ENCODE results near the gene DOK4. TPM values are rescaled to one million over a fixed set of nuclear protein-coding genes. Genes with fewer than 3 reads are reported as not detected.

DOK4 gene
- total RNA-seq, 1 experiment from 2014 or later: 122 TPM

- ChIA-PET CTCF (interaction anchor here (1.5 kb wide), 1 partner anchor 10 kb away, joined by 5 read pairs; no protein-coding TSS in a partner anchor), POLR2A (no interaction called here)
- H3K36me3 ChIP-seq (ENCODE audit: control insufficient read depth, insufficient read depth, low read length): no peaks in the 10 kb centered on the region
- H3K27ac Mint-ChIP-seq (ENCODE audit: unreplicated experiment): no peak overlapping the region
- H3K27me3 Mint-ChIP-seq (ENCODE audit: insufficient read depth, unreplicated experiment): no peaks in the 10 kb centered on the region
- H3K9me3 Mint-ChIP-seq (ENCODE audit: unreplicated experiment): no peaks in the 10 kb centered on the region
- H3K4me1 Mint-ChIP-seq (ENCODE audit: low read depth, unreplicated experiment): peaks cover 8% of the 10 kb centered on the region
- no peaks in the 10 kb centered on the region for H3K36me3 Mint-ChIP-seq (ENCODE audit: insufficient read depth, unreplicated experiment)
- H3K4me3 ChIP-seq (ENCODE audit: low read depth, low read length): no peak overlapping the region
- H3K4me1 ChIP-seq: peaks cover 25% of the 10 kb centered on the region
- no peaks in the 10 kb centered on the region for H3K9me3 ChIP-seq
- no peak overlapping the region for H3K4me3 Mint-ChIP-seq (ENCODE audit: unreplicated experiment)
- H3K27me3 ChIP-seq (replicated peaks; ENCODE audit: control insufficient read depth, insufficient read depth, low read length): no peaks in the 10 kb centered on the region
- TF ChIP-seq, protein P1, sequence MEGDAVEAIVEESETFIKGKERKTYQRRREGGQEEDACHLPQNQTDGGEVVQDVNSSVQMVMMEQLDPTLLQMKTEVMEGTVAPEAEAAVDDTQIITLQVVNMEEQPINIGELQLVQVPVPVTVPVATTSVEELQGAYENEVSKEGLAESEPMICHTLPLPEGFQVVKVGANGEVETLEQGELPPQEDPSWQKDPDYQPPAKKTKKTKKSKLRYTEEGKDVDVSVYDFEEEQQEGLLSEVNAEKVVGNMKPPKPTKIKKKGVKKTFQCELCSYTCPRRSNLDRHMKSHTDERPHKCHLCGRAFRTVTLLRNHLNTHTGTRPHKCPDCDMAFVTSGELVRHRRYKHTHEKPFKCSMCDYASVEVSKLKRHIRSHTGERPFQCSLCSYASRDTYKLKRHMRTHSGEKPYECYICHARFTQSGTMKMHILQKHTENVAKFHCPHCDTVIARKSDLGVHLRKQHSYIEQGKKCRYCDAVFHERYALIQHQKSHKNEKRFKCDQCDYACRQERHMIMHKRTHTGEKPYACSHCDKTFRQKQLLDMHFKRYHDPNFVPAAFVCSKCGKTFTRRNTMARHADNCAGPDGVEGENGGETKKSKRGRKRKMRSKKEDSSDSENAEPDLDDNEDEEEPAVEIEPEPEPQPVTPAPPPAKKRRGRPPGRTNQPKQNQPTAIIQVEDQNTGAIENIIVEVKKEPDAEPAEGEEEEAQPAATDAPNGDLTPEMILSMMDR (IDR thresholded peaks at IDR 0.05; ENCODE audit: insufficient read depth in 1 of 2, low read depth in 1 of 2, low read length in 1 of 2, severe bottlenecking in 1 of 2, unreplicated experiment in 1 of 2): no peak
- intact Hi-C loops (cut with micrococcal nuclease; ENCODE audit: unreplicated experiment): no loop called here
- DNase-seq: no peak
- no TSS peak for BruUV-seq (replicated peaks)
These were observed 23.1 kb upstream of the DOK4 start for GRCh38 chr16:57509231-57509923.

DNA sequence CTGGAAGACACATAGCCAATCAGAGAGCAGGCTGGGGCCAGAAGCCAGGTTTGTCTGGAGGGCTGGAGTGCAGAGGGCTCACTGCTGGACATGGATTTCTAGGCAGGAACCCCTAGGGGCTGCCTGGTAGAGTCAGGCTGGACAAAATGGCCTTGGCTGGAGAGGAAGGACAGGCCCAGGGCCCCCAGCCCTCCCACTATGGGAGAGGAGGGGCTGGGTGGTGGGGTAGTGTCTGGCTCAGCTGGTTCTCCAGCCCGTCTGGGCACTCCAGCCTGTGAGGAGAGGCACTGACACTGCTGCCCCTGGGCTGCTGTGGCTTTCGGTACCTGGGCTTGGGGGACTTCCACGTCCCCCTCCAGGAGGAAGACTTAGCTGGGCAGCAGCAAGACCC lies 21.7 kb upstream of the DOK4 start:
- ChIA-PET POLR2A (no interaction called here), CTCF (no interaction called here)
- no peaks in the 10 kb centered on the region for H3K36me3 ChIP-seq (ENCODE audit: control insufficient read depth, insufficient read depth, low read length)
- intact Hi-C loops (cut with micrococcal nuclease; ENCODE audit: unreplicated experiment): no loop called here
- H3K4me3 Mint-ChIP-seq (ENCODE audit: unreplicated experiment): no peak overlapping the region
- no peaks in the 10 kb centered on the region for H3K9me3 Mint-ChIP-seq (ENCODE audit: unreplicated experiment)
- no peaks in the 10 kb centered on the region for H3K36me3 Mint-ChIP-seq (ENCODE audit: insufficient read depth, unreplicated experiment)
- DNase-seq: no peak
- H3K27ac Mint-ChIP-seq (ENCODE audit: unreplicated experiment): no peak overlapping the region
- H3K27me3 ChIP-seq (replicated peaks; ENCODE audit: control insufficient read depth, insufficient read depth, low read length): no peaks in the 10 kb centered on the region
- H3K9me3 ChIP-seq: no peaks in the 10 kb centered on the region
- BruUV-seq (replicated peaks): no TSS peak
- TF ChIP-seq, protein P1 (IDR thresholded peaks at IDR 0.05; ENCODE audit: insufficient read depth in 1 of 2, low read depth in 1 of 2, low read length in 1 of 2, severe bottlenecking in 1 of 2, unreplicated experiment in 1 of 2): no peak
- H3K4me1 ChIP-seq: peaks cover 14% of the 10 kb centered on the region
- no peak overlapping the region for H3K4me3 ChIP-seq (ENCODE audit: low read depth, low read length)
- no peaks in the 10 kb centered on the region for H3K27me3 Mint-ChIP-seq (ENCODE audit: insufficient read depth, unreplicated experiment)
- peaks cover 8% of the 10 kb centered on the region for H3K4me1 Mint-ChIP-seq (ENCODE audit: low read depth, unreplicated experiment)

- Histone ChIP-seq H3K4me3 (ENCODE audit: low read depth, low read length) (no peak overlapping the region), H3K4me1 (peaks cover 11% of the 10 kb centered on the region), H3K27me3 (replicated peaks; ENCODE audit: control insufficient read depth, insufficient read depth, low read length) (no peaks in the 10 kb centered on the region), H3K36me3 (ENCODE audit: control insufficient read depth, insufficient read depth, low read length) (no peaks in the 10 kb centered on the region), H3K9me3 (no peaks in the 10 kb centered on the region)
- Mint-ChIP-seq H3K27me3 (ENCODE audit: insufficient read depth, unreplicated experiment) (no peaks in the 10 kb centered on the region), H3K9me3 (ENCODE audit: unreplicated experiment) (no peaks in the 10 kb centered on the region), H3K4me1 (ENCODE audit: low read depth, unreplicated experiment) (peaks cover 11% of the 10 kb centered on the region), H3K36me3 (ENCODE audit: insufficient read depth, unreplicated experiment) (no peaks in the 10 kb centered on the region), H3K4me3 (ENCODE audit: unreplicated experiment) (no peak overlapping the region), H3K27ac (ENCODE audit: unreplicated experiment) (no peak overlapping the region)
- DNase-seq: no peak
- ChIA-PET CTCF (no interaction called here), POLR2A (no interaction called here)
- TF ChIP-seq, protein P1 (IDR thresholded peaks at IDR 0.05; ENCODE audit: insufficient read depth in 1 of 2, low read depth in 1 of 2, low read length in 1 of 2, severe bottlenecking in 1 of 2, unreplicated experiment in 1 of 2): no peak
- no TSS peak for BruUV-seq (replicated peaks)
- intact Hi-C loops (cut with micrococcal nuclease; ENCODE audit: unreplicated experiment): no loop called here
These were observed 21.1 kb upstream of the DOK4 start for GRCh38 chr16:57507136-57508034.
